A549 (cell line): ENCODE data around the gene MOK. TPM values are rescaled to one million over a fixed set of nuclear protein-coding genes. Genes with fewer than 3 reads are reported as not detected.

Source experiments
- ATAC-seq, 2 experiments: fragments of 200-7000 bp in 1 of 2; fragments of >200 bp in 1 of 2; cut with Nextera tagmentation in 1 of 2; cut with Tn5 transposase in 1 of 2; 3 replicates each; pipeline versions ENCODE4 v1.8.0 to v1.9.1; 2018 to 2020; ENCODE audit warnings: mild to moderate bottlenecking in 1 of 2, moderate library complexity in 1 of 2
- CTCF ChIA-PET: fragments of 300-600 bp; sonication (Branson Sonifier 250); formaldehyde crosslinking; extraction: SDS; loops from one replicate; lab custom pipeline; 2021; ENCODE audit warnings: antibody characterized with exemption, inconsistent platforms; lab: Yijun Ruan, JAX
- POLR2A ChIA-PET: fragments of 350-600 bp; formaldehyde crosslinking; extraction: SDS; loops from one replicate; lab custom pipeline; 2021; ENCODE audit warnings: antibody characterized with exemption, inconsistent platforms; lab: Yijun Ruan, JAX
- DNase-seq, 2 experiments: peaks; one replicate each; pipeline versions ENCODE4 v3.0.0 to v3.0.0-alpha.2; 2011 to 2016; ENCODE audit warnings: low read depth in 1 of 2, low spot score in 1 of 2
- FAIRE-seq: peaks from 2 replicates; lab custom pipeline; 2011; peaks lifted over from hg19 to GRCh38; lab: Jason Lieb, UNC
- H3K27ac ChIP-seq, 2 experiments: fragments of >200 bp; sonication (Bioruptor Twin); formaldehyde crosslinking; 3 replicates each; pipeline ENCODE4 v1.5.1; 2016 to 2017
- H3K4me1 ChIP-seq: fragments of >200 bp; sonication (Bioruptor Twin); formaldehyde crosslinking; 3 replicates; pipeline ENCODE4 v1.6.1; 2016
- H3K4me2 ChIP-seq: fragments of >200 bp; sonication (Bioruptor Twin); formaldehyde crosslinking; 3 replicates; pipeline ENCODE4 v1.6.1; 2016
- H3K4me3 ChIP-seq: fragments of >200 bp; sonication (Bioruptor Twin); formaldehyde crosslinking; 3 replicates; pipeline ENCODE4 v1.5.1; 2016
- H3K9me3 ChIP-seq: fragments of >200 bp; sonication (Bioruptor Twin); formaldehyde crosslinking; 3 replicates; pipeline ENCODE4 v1.6.1; 2016
- CBX2 ChIP-seq: fragments of 200-600 bp; sonication (generic); IDR thresholded peaks from 2 replicates; pipeline ENCODE4 v1.6.1; 2016; ENCODE audit warnings: low read depth, mild to moderate bottlenecking, borderline replicate concordance
- CBX8 ChIP-seq: fragments of 200-600 bp; sonication (generic); IDR thresholded peaks from 2 replicates; pipeline ENCODE4 v1.6.1; 2016
- CEBPB ChIP-seq, 2 experiments: fragments of >200 bp in 1 of 2; sonication (Bioruptor Twin) in 1 of 2; formaldehyde crosslinking in 1 of 2; IDR thresholded peaks; 2 replicates each; pipeline ENCODE4 v1.6.1; 2012 to 2016
- CHD2 ChIP-seq: fragments of 150-350 bp; IDR thresholded peaks from 2 replicates; pipeline ENCODE4 v1.6.1; 2014; ENCODE audit warnings: low read length; ENCODE audit not compliant: partially characterized antibody
- CHD4 ChIP-seq: fragments of 200-600 bp; sonication (generic); IDR thresholded peaks from 2 replicates; pipeline ENCODE4 v1.6.1; 2016; ENCODE audit warnings: antibody characterized with exemption, mild to moderate bottlenecking, borderline replicate concordance
- EHF ChIP-seq: fragments of 250-450 bp; sonication (Bioruptor Pico); IDR thresholded peaks from 2 replicates; pipeline ENCODE4 v1.5.0; 2020; ENCODE audit warnings: mild to moderate bottlenecking
- EHMT2 ChIP-seq: fragments of 200-600 bp; sonication (generic); IDR thresholded peaks from 2 replicates; pipeline ENCODE4 v1.6.1; 2016; ENCODE audit warnings: antibody characterized with exemption, low read depth, mild to moderate bottlenecking, moderate library complexity
- ESRRA ChIP-seq: fragments of 150-350 bp; IDR thresholded peaks from 2 replicates; pipeline ENCODE4 v1.6.1; 2014; ENCODE audit warnings: mild to moderate bottlenecking, low read length, borderline replicate concordance
- FOSB ChIP-seq: fragments of 250-450 bp; sonication (Bioruptor Pico); IDR thresholded peaks from 2 replicates; pipeline ENCODE4 v1.5.0; 2020; ENCODE audit warnings: mild to moderate bottlenecking, moderate library complexity
- FOSL2 ChIP-seq, 2 experiments: fragments of 450-650 bp in 1 of 2; fragments of >200 bp in 1 of 2; sonication (Bioruptor Twin) in 1 of 2; formaldehyde crosslinking; IDR thresholded peaks; 2 replicates each; pipeline versions ENCODE4 v1.5.0 to v1.6.1; 2016 to 2020; ENCODE audit warnings: mild to moderate bottlenecking in 1 of 2, moderate library complexity in 1 of 2
- FOXS1 ChIP-seq: fragments of 250-450 bp; sonication (Bioruptor Pico); IDR thresholded peaks from 2 replicates; pipeline ENCODE4 v1.5.0; 2020; ENCODE audit warnings: mild to moderate bottlenecking, moderate library complexity
- HDAC2 ChIP-seq: fragments of 200-600 bp; sonication (generic); IDR thresholded peaks from 2 replicates; pipeline ENCODE4 v1.6.1; 2016
- HOXB13 ChIP-seq: fragments of 250-450 bp; sonication (Bioruptor Pico); IDR thresholded peaks from 2 replicates; pipeline ENCODE4 v1.5.0; 2020; ENCODE audit warnings: low read depth, mild to moderate bottlenecking, moderate library complexity
- JUN ChIP-seq, 2 experiments: fragments of >200 bp; sonication (Bioruptor Twin); formaldehyde crosslinking; IDR thresholded peaks; 2 replicates in 1 of 2; 3 replicates in 1 of 2; pipeline ENCODE4 v1.6.1; 2016 to 2017
- MYC ChIP-seq: IDR thresholded peaks from 2 replicates; pipeline ENCODE4 v1.6.1; 2012; ENCODE audit warnings: mild to moderate bottlenecking, inconsistent platforms, low read length, improper control_type of control experiment, borderline replicate concordance
- NFE2L2 ChIP-seq: fragments of 150-350 bp; conservative IDR thresholded peaks from 2 replicates; pipeline ENCODE4 v1.6.1; 2014; ENCODE audit warnings: low read length
- NPAS2 ChIP-seq: fragments of 250-450 bp; sonication (Bioruptor Pico); IDR thresholded peaks from 2 replicates; pipeline ENCODE4 v1.8.0; 2022; ENCODE audit warnings: mild to moderate bottlenecking, moderate library complexity, borderline replicate concordance
- PHF8 ChIP-seq: fragments of 200-600 bp; sonication (generic); IDR thresholded peaks from 2 replicates; pipeline ENCODE4 v1.6.1; 2016; ENCODE audit warnings: low read depth, mild to moderate bottlenecking, antibody characterized with exemption, moderate library complexity, borderline replicate concordance
- POLR2AphosphoS2 ChIP-seq: conservative IDR thresholded peaks from 2 replicates; pipeline ENCODE4 v1.6.1; 2012; ENCODE audit warnings: low read length, improper control_type of control experiment, inconsistent platforms
- RARB ChIP-seq: fragments of 250-450 bp; sonication (Bioruptor Pico); IDR thresholded peaks from 2 replicates; pipeline ENCODE4 v1.8.0; 2021; ENCODE audit warnings: mild to moderate bottlenecking, moderate library complexity
- RCOR1 ChIP-seq: fragments of 150-350 bp; IDR thresholded peaks from 2 replicates; pipeline ENCODE4 v1.6.1; 2014; ENCODE audit warnings: antibody characterized with exemption, low read length, low read depth
- RFX5 ChIP-seq: fragments of 450-650 bp; IDR thresholded peaks from 2 replicates; pipeline ENCODE4 v1.7.1; 2014; ENCODE audit warnings: antibody characterized with exemption, mild to moderate bottlenecking, moderate library complexity
- RNF2 ChIP-seq: fragments of 200-600 bp; sonication (generic); IDR thresholded peaks from 2 replicates; pipeline ENCODE4 v1.6.1; 2016; ENCODE audit warnings: low read depth, mild to moderate bottlenecking, antibody characterized with exemption, moderate library complexity, borderline replicate concordance
- SMC3 ChIP-seq: fragments of >200 bp; sonication (Bioruptor Twin); formaldehyde crosslinking; IDR thresholded peaks from 3 replicates; pipeline ENCODE4 v1.6.1; 2018; ENCODE audit warnings: inconsistent platforms
- ZSCAN20 ChIP-seq: fragments of 250-450 bp; sonication (Bioruptor Pico); IDR thresholded peaks from 2 replicates; pipeline ENCODE4 v1.8.0; 2022; ENCODE audit warnings: mild to moderate bottlenecking, moderate library complexity
- WGBS: methylation state at CpG from one replicate; pipeline ENCODE4 v1.1.6; 2017; ENCODE audit errors: missing lambda C conversion rate; 5-methylcytosine and 5-hydroxymethylcytosine counted together
- polyA plus RNA-seq, 4 experiments: library from polyadenylated mRNA; depleted of rRNA in 3 of 4; stranded (reverse); fragments of >200 nt; fragmentation: RNase III in 1 of 4; extraction: RNeasy Plus Mini Kit Qiagen cat#74134 plus additional on column Dnase treatment in 1 of 4; gene quantifications; 2 replicates in 3 of 4; 3 replicates in 1 of 4; pipeline ENCODE4 v1.2.3, GENCODE V29; 2011 to 2017
- TF ChIP-seq, protein P1 (sequence below): fragments of 250-450 bp; sonication (Bioruptor Pico); IDR thresholded peaks from 2 replicates; pipeline ENCODE4 v1.5.0; 2021; ENCODE audit warnings: mild to moderate bottlenecking, moderate library complexity, borderline replicate concordance
- TF ChIP-seq, protein P2 (sequence below): IDR thresholded peaks from 2 replicates; pipeline ENCODE4 v1.6.1; 2012

The MOK gene
- polyA plus RNA-seq, 2 of the 4 experiments (the other 2 are of a cell fraction) = 12.6 to 18.5 TPM

DNA sequence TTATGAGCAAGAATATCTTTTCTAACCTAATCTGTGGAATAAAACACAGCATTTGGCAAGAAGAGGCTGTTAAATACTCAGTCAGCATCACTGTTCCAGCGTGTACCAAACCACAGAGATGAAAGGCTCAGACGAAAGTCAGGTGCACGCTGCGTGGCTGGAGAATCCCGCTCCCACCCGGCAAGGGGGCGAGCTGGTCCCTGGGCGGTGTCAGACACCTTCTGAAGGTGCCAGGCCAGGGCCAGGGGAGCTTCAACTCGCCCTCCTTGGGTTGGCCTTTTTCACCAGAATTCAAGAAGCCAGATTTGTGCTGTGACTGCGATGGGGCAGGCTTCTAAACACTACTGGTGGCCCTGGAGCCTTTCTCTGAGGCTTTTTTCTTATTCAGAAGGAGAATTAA, 92.1 kb downstream of the MOK start (continued):
- TF ChIP-seq, protein P1, sequence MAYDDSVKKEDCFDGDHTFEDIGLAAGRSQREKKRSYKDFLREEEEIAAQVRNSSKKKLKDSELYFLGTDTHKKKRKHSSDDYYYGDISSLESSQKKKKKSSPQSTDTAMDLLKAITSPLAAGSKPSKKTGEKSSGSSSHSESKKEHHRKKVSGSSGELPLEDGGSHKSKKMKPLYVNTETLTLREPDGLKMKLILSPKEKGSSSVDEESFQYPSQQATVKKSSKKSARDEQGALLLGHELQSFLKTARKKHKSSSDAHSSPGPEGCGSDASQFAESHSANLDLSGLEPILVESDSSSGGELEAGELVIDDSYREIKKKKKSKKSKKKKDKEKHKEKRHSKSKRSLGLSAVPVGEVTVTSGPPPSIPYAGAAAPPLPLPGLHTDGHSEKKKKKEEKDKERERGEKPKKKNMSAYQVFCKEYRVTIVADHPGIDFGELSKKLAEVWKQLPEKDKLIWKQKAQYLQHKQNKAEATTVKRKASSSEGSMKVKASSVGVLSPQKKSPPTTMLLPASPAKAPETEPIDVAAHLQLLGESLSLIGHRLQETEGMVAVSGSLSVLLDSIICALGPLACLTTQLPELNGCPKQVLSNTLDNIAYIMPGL (CRISPR knock-in tag) = no peak
- TF ChIP-seq POLR2AphosphoS2 (no peak), RCOR1 (no peak), NFE2L2 (no peak)

DNA sequence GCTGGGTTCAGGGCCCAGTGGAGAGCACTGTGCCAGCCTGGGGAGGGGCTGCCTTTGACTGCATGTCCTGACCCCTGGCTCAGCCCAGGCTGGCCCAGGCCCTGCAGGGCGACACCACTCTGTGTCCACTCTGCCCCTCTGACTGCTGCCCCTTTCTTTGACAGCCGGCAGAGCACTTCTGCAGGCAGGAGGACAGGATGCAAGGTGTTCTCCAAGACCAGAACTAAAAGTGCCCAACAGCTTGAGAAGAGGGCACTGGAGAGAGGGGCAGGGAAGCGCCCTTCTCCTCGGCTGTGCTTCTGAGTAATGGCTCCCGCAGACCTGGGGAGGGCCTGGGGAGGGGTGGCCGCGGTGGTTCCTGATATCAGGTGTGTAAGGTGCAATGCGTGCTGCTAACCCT, 92.6 kb downstream of the MOK start:
- CTCF ChIA-PET = interaction anchor here (1.2 to 1.6 kb wide), 2 partner anchors 10 to 102 kb away, joined by 3 to 8 read pairs; no protein-coding TSS in a partner anchor
- no peak overlapping the region for H3K4me2 ChIP-seq
- no peak for FAIRE-seq
- H3K27ac ChIP-seq = no peak overlapping the region
- TF ChIP-seq, protein P1 (CRISPR knock-in tag) = no peak
- TF ChIP-seq HDAC2 (no peak), ESRRA (no peak), FOSL2 (IDR thresholded peaks at IDR 0.05) (no peak), FOSL2 (CRISPR knock-in tag; IDR thresholded peaks at IDR 0.05) (no peak), FOSB (CRISPR knock-in tag) (no peak), CBX8 (no peak), JUN (IDR thresholded peaks at IDR 0.05) (no peak), CEBPB (IDR thresholded peaks at IDR 0.05) (no peak), PHF8 (no peak), HOXB13 (no peak), RFX5 (no peak), CHD2 (no peak), RARB (CRISPR knock-in tag) (no peak)
- TF ChIP-seq, protein P2, sequence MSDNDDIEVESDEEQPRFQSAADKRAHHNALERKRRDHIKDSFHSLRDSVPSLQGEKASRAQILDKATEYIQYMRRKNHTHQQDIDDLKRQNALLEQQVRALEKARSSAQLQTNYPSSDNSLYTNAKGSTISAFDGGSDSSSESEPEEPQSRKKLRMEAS = no peak
- no peaks in the 10 kb centered on the region for H3K9me3 ChIP-seq
- ATAC-seq = no peak
- H3K4me1 ChIP-seq = no peaks in the 10 kb centered on the region
- H3K4me3 ChIP-seq = no peak overlapping the region
- 92% methylated on average over 8 of the region's 8 CpGs for WGBS
- POLR2A ChIA-PET = no interaction called here
- no peak for DNase-seq

DNA sequence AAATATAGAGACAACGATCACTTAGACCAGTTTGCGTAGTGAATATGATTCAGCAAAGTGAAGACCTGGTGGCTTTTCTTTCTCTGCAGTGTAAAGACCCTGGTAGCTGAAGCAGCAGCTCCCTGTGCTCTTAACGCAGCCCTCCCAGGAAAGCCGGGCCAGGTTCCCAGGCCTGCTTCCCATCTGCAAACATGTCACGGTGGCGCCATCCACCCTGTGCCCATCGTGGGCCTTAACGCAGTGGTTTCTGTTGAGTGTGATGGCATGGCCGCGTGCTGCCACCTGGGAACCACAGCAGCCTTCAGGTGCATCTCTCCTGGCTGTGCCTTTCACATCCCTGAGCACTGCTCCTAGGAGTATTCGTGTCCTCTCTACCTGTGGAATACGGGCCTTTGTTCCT, 93.7 kb downstream of the MOK start:
- Histone ChIP-seq H3K4me2 (no peak overlapping the region), H3K27ac (no peak overlapping the region), H3K9me3 (no peaks in the 10 kb centered on the region), H3K4me3 (no peak overlapping the region), H3K4me1 (no peaks in the 10 kb centered on the region)
- ATAC-seq (no peak), DNase-seq (no peak), FAIRE-seq (no peak)
- ChIA-PET POLR2A (no interaction called here), CTCF (interaction anchor here (1.0 kb wide), 1 partner anchor 441 kb away, joined by 3 read pairs; no protein-coding TSS in a partner anchor)
- TF ChIP-seq MYC (no peak), NPAS2 (CRISPR knock-in tag) (no peak), CBX2 (no peak), ZSCAN20 (no peak), RFX5 (no peak), RNF2 (no peak), EHF (CRISPR knock-in tag) (no peak), SMC3 (no peak), FOXS1 (no peak), CHD4 (no peak), EHMT2 (no peak)
- 96% methylated on average over 11 of the region's 12 CpGs for WGBS
